ENCODE measurements around the gene AMMECR1. TPM values are rescaled to one million over a fixed set of nuclear protein-coding genes. Genes with fewer than 3 reads are reported as not detected.

AMMECR1 gene
- total and polyA plus RNA-seq, 2 experiments from 2014 or later: 16.9 to 32.5 TPM

- TF ChIP-seq ZNF462 (CRISPR knock-in tag; IDR thresholded peaks at IDR 0.05): no peak
- no peak for TF ChIP-seq ZNF331 (CRISPR knock-in tag; IDR thresholded peaks at IDR 0.05; ENCODE audit: low read depth)
- no peak for TF ChIP-seq REST (IDR thresholded peaks at IDR 0.05; ENCODE audit: unreplicated experiment)
- TF ChIP-seq ETS1 (IDR thresholded peaks at IDR 0.05): no peak
- no peak for TF ChIP-seq POLR2AphosphoS5 (IDR thresholded peaks at IDR 0.05; ENCODE audit: low read depth)
- no peak for TF ChIP-seq CREB1 (CRISPR knock-in tag; IDR thresholded peaks at IDR 0.05; ENCODE audit: low read depth)
- no peak for TF ChIP-seq NANOG (IDR thresholded peaks at IDR 0.05; ENCODE audit: borderline replicate concordance)
- no peak for TF ChIP-seq EZH2 (IDR thresholded peaks at IDR 0.05; ENCODE audit: low read depth, unreplicated experiment)
- no peak for TF ChIP-seq EZH2phosphoT487 (IDR thresholded peaks at IDR 0.05; ENCODE audit: unreplicated experiment)
These were observed 109.8 kb downstream of the AMMECR1 start (continued) for GRCh38 chrX:110208092-110208491.

Data from GM23338 (cell line).